Left renal cortex interstitium (tissue), 4 donors: ENCODE data around the gene ALG14. TPM values are rescaled to one million over a fixed set of nuclear protein-coding genes. Genes with fewer than 3 reads are reported as not detected.
A peak's percentile ranks its signal among the peaks of the same experiment; 100 is the strongest.
"Not testable (repeated sequence)": the region's sequence is repeated elsewhere in the genome, so short reads cannot be mapped to it uniquely, and the experiment has no call there.

ENCODE experiments used
- DNase-seq, 4 donors: peaks; one replicate each; pipeline ENCODE4 v3.0.0-alpha.2; 2013; ENCODE audit warnings: low read depth in 4 of 4, low spot score in 2 of 4, missing footprints in 1 of 4
- polyA plus RNA-seq, 4 donors: library from polyadenylated mRNA; unstranded; fragments of 120-200 nt; gene quantifications; one replicate each; pipeline ENCODE4 v1.2.1, GENCODE V29; 2013; ENCODE audit not compliant: insufficient read length in 4 of 4

The ALG14 gene, protein sequence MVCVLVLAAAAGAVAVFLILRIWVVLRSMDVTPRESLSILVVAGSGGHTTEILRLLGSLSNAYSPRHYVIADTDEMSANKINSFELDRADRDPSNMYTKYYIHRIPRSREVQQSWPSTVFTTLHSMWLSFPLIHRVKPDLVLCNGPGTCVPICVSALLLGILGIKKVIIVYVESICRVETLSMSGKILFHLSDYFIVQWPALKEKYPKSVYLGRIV
- polyA plus RNA-seq: 10 to 100 TPM; 13.4 to 17.6 (median 13.4) TPM

DNA sequence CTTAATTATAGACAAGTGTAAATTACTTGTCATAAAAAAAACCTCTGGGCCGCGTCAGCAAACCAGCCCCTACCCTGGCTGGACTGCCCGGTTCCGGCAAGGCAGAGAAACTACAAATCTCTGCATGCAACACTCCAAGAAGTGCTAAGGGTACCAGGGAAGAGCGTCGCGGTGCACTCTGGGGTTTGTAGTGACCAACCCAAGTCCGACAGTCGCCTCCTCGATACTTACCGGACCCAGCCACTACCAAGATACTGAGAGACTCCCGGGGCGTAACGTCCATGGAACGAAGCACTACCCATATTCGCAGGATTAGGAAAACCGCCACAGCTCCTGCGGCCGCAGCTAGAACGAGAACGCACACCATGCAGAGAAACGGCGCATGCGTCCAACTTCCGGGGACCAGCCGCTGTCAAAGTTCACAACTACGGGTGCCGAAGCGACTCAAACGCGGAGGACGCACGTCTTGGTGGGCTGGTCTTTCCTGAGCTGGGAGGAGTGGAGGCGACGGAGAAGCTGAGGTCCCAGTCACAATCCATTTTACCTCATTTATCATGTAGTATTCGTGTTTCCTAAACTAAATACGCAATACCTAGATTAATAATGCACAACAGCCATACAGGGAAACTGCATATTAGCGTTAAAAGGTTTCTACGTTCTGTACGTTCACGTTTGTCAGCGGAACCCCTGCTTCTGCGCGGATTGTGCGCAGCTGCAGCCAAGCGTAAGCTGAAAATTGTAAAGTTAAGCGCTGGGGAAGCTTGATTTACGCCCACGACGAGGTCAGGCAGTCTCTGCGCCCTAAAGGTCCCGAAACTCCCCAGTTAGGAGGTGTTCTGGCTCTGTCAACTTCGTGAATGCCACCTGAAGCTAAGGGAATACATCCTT, at the start of gene ALG14:
Gene ALG14 (minus strand): TSS at position 420 of the 888 bp plus-strand sequence. CDS start 53 bp downstream, at position 367.
- peak; percentile 96 to 99 (median 96) for DNase-seq

DNA sequence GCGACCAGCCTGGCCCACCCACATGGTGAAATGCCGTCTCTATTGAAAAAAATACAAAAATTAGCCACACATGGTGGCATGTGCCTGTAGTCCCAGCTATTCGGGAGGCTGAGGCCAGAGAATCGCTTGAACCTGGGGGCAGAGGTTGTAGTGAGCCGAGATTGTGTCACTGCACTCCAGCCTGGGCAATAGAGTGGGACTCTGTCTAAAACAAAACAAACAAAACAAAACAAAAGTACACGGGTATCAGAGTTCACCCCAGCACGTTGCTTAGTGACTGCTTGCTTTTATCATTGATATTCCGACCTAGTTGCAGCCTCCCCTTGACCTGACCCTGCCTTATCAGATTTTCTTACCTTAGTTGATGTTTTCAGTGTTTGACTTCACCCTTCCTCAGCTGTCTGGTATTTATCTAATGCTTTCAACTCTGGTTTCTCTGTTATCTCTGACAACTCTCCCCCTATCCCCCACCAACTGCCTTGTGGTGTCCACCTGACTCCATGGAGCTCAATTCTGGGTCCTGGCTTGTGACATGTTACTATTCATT, 49.5 kb upstream of the ALG14 start:
- no peak for DNase-seq

DNA sequence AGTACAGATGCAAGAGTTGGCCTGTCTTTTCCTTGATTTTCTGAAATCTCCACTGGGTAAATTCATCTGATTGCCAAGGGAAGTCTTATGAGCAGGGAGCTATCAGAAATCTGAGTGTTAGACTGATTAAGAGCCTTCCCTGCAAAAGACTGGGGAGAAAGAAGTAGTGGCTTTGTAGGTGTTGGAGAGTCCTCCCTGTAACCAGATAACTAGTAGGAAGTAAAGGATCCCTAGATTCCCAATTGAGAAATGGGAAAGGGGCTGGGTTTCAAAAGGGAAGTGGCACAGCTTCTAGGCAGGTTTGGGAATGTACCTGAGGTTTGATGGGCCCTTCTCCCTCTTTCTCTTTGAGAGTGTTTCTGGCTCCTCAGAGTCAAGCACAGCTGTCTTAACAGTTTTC, 46.5 kb upstream of the ALG14 start:
- DNase-seq: no peak

DNA sequence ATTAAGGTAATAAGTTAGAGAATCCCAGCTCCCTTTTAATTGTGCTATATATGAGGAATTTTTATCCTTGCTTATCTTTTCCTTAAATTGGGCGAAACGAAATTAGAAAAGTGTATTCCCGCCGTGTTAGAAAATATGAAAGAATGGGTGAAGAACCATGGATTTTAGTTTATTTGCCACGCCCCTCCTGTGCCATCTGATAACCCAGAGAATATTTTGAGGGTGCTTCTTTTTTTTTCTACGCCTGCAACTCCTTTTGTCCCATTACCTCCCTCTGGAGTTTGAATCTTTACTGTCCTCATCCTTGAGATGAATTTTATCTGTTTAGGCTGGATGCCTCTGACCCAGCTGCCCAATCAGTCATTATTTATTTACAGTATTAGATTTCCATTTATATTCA, 46.0 kb upstream of the ALG14 start:
- DNase-seq: no peak

DNA sequence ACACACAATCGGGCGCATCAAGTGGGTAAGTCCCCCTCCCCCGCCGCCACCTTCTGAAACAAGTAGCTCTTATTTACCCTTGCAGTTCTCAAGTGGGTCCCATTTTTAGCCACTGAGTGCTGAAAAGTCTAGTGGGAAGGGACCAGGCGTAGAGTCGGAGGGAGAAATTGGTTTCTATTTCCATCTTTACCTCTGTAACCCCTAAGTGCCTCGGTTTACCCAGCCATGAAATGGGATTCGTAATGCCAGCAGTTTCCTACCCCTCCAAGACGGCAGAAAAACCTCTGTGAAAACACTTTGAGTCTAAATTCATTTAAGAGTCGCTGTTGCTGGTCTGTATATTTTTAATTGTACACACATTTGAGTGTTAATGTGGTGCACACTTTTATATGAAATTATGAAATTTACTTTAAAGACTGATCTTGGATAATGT, 45.3 kb upstream of the ALG14 start:
- DNase-seq: peak in 1 of 4 donors; percentile 26

DNA sequence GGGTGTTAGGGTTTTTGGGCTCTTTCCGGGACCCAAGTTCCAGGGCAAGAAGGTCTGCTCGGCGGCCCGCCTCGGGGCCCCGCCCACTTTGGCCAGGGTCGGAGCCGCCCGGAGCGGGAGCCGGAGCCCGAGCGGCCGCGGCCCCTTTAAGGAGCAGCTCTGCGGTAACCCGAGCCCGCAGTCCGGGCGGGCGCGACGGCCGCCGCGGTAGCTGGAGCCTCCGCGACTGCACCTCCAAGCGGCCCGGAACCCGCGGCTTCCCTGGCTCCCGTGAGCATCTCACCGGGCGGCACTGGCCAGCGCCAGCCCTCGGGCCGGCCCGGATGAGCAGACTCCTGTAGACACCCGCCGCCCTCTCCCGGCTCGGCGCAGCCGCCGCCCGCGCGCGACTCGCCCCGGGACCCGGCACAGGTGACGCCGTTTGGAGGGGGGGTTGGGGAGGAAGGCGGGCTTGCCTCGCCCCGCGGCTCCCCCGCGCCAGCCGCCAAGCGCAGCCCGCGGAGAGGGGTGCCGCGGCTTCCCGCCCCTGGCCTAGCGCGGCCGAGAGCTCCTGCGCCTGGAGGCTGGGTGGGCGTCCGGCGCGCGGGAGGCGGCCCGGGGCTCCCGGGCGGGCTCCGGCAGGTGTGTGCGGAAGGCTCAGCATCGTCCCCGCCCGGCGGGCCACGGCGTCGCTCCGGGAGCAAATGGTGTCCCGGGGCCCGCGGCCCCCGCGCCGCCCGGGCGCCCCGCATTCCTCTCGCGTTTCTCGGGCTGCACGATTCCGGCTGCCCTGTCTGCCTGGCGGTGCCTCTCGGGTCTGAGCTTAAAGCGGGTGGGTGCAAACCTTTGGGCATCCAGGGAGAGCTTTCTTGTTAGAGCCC, 44.7 kb upstream of the ALG14 start, which contains the start of gene TLCD4:
Gene TLCD4 (plus strand): TSS at position 149 of the 860 bp plus-strand sequence. CDS start 26,547 bp downstream, outside the sequence.
- peak in 3 of 4 donors; percentile 46 to 58 (median 52) for DNase-seq

DNA sequence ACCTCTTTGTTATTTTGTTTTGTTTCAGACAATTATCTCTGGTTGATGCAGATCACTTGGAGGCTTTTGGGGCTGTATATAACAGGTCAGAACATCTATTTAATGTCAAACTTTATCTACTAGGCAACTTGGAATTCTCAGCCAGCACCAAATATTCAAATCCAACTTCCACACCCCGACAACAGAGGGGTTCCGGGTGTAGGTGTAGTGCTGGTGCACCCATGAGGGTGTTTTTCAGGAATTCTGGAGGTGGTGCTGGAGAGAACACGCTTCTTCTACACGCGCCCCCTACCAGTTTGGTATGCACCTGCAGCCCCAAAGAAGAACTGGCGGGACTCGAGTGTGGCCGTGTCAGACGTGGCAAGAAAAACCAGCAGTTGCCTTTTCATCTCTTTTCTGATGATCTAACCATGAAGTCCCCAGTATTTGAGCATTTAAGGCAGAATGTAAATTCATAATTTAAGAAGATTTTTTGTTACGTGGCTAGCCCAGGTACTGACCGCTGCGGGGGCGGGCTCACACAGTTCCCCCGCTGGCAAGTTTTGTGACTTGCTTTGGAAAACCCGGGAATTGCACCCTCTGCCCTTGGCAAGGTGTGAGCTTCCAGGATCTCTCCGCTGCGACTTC, 43.9 kb upstream of the ALG14 start:
- DNase-seq: peak; percentile 41 to 69 (median 54)

DNA sequence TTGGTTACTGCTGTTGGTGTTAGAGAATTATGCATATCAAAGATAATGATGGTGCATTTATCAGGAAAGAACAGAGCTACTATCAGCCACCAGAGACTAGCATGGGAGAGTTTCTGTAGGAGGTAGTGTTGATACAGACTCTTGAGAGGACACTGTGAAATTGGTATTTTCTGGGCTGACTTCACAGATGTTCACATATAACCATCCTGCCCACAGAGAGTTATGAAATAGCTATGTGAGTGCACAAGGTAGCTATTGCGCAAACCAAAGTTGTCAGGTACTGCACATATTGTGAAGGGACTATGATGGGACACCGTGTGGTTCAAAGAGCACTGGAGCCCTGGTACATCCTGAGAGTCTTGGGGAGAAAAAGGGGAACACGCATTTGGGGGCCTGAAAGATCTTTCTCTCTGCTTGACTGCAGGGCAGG, 43.0 kb upstream of the ALG14 start:
- no peak for DNase-seq

DNA sequence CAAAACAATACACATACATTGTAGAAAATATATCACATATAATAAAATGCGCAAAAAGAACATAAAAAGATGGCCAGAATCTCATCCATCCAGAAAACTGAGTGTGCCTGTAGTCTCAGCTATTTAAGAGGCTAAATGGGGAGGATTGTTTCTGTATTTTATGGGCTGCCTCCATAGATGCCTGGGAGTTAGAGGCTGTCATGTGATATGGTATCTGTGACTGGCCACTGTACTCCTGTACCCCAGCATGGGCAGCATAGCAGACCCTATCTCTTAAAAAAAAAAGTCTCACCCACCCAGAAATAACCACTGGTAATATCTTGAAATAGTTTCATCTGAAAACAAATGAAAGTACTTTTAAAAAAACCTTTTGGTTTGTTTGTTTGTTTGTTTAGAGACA, 40.9 kb upstream of the ALG14 start:
- DNase-seq: no peak

DNA sequence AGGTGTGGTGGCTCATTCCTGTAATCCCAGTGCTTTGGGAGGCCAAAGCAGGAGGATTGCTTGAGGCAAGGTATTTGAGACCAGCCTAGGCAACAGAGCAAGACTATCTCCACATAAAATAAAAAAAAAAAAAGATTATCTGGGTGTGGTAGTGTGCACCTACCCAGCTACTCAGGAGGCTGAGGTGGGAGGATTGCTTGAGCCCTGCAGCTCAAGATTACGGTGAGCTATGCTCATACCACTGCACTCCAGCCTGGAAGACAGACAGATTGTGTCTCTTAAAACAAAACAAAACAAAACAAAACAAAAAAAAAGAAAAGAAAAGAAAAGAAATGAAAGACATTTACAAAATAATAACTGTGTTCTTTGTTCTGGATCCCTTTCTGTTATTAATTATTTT, 38.3 kb upstream of the ALG14 start:
- DNase-seq: no peak

DNA sequence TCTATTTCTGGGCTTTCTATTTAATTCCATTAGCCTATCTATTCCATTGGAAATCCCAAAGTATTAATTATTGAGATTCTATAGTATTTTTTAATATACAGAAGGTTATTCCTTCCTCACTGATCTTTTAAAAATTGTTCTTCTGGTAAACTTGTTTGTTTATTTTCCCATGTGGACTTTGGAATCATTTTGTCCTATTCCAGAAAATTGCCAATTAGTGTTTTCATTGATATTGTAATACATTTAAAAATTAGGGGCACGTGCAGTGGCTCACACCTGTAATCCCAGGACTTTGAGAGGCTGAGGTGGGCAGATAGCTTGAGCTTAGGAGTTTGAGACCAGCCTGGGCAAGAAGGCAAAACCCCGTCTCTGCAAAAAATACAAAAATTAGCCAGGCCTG, 36.0 kb upstream of the ALG14 start:
- DNase-seq: no peak

DNA sequence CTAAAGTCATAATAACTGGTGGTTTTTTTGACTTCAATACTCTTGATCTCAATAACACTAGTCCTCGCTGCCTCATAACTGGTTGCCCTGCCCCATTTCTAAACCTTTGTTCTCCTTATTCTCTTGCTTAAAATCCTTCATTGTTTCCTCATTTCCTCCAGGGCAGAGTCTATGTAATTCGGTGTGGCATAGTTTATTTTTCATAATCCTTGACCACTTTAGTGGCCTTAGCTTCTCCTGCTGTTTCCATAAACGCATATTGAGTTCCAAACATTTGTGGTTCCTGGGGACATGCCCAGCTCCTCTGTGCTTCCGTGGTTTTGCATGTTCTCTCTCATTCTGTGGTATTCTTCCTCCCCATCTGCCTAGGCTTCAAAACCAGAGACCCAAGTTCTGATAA, 25.4 kb upstream of the ALG14 start:
- DNase-seq: no peak

DNA sequence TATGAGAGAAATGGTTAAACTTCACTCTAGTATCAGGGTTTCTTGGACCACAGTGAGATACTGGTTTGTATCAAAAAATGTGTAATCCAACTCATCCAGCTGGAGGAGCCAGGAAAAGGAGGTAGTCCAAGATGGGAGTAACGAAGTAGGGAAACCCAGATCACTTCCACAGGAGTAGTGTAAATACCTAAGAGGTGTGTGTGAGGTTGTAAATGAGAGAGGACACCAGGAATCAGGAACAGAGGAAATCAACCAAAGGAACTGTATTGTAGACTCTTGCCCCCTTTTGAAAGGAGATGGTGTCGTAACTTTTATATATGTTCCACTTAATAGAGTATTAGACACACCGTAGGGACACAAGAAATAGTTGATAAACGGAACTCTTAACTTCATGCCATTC, 24.7 kb upstream of the ALG14 start:
- DNase-seq: no peak

DNA sequence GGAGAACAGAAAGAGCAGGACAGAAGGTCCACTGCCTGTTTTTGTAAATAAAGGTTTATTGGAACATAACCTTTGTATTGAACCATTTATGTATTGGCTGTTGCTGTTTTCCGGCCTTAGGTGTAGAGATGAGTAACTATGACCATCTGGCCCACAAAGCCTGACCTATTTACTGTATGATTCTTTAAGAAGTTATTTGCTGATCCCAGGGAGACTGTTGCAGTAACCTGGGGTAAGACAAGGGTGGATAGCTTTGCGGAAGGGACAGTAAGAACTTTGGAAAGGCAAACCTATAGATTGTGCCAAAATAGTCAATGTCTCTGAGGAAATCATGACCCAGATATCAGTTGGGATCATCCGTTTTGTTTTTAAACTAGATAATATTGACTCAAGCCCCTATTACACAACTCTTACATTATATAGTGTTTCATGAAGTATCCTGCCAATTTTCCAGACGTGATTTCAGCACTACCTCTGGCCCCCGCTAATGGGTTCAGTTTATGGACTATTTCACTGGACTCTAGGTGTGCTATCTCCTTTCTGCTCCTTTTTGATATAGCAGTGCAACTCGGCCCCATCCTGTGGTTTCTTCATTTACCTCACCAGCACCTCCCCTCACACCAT, 23.6 kb upstream of the ALG14 start:
- no peak for DNase-seq

DNA sequence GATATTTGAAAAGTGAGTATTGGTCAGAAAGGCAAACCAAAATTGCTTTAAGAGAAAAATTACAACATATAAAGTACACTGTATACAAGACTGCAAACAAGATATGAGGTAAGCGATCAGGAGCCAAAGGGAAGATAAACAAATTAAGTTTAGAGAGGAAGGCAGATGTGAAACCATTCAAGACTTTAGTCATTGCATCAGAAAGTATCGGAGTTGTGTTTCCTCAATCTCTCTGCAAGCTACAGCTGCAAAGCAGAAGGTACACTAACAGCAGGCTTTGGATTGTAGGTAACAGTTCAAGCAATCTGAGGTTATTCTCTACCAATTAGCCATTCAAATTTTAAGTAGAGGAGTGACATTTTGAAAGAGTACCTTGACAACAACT, 23.1 kb upstream of the ALG14 start:
- no peak for DNase-seq

DNA sequence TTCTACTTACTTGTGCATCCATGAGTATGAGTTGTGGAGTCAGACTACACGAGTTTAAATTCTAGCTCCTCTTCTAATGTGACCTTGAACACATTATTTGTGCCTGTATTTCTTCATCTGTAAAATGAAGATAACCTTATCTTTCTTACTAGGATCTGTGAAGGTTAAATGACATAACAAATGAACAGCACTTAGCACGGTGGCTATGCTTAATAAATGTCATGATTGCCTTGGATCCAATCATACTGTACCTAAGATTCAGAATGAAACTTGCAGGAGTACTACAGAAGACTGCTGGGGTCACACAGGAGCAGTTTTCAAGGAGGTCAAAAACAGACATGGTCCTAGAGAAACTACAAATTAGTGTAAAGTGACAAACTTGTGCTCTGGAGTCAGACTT, 22.2 kb upstream of the ALG14 start:
- no peak for DNase-seq

DNA sequence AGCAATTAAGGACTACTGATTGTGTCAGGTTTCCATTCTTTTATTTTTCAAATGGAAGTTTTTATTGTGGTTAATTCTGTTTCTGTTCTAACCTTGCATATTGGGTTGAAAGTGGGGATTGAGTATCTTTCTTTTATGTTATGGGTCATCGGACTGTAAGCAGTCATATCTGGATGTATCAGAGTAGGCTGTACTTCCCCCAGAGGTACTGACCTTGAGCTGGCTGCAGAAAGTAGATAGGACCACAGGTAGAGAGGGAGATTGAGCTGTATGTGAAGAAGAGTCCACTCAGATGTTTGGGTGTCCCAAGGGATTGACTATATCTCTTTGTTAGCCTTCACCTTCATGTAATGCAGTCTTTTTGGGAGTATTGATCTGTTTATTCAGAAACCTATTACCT, 20.5 kb upstream of the ALG14 start:
- DNase-seq: no peak

DNA sequence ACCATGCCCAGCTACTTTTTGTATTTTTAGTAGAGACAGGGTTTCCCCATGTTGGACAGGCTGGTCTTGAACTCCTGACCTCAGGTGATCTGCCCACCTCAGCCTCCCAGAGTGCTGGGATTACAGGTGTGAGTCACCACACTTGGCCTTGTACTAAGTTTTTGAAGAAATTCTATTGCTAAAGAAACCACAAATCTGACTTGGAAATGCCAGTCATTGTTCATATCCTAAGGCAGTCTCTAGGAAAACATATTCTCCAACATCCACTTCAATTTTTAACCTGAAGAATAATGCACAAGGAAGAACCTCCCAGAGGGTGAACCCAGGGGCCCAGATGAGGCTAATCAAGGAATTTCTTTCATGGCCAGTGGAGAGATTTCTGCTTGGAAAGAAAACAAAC, 20.1 kb upstream of the ALG14 start:
- DNase-seq: not testable (repeated sequence)

DNA sequence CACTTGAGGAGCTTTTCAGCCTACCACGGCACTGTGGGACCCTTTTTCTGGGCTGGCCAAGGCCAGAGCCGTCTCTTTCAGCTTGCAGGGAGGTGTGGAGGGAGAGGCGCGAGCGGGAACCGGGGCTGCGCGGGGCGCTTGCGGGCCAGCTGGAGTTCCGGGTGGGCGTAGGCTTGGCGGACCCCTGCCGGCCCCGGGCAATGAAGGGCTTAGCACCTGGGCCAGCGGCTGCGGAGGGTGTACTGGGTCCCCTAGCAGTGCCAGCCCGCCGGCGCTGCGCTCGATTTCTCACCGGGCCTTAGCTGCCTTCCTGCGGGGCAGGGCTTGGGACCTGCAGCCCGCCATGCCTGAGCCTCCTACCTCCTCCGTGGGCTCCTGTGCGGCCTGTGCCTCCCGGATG, 18.5 kb upstream of the ALG14 start:
- DNase-seq: not testable (repeated sequence)
